ENCODE results near the gene RAB3GAP1.

- TF ChIP-seq CTCF (IDR thresholded peaks at IDR 0.05; ENCODE audit: poor library complexity, severe bottlenecking) = no peak
- TF ChIP-seq EP300 (conservative IDR thresholded peaks at IDR 0.05; ENCODE audit: poor library complexity, severe bottlenecking) = no peak
- no peak for TF ChIP-seq RAD21 (conservative IDR thresholded peaks at IDR 0.05)
- TF ChIP-seq POLR2AphosphoS5 (IDR thresholded peaks at IDR 0.05) = no peak
- no peak for TF ChIP-seq SMC3 (conservative IDR thresholded peaks at IDR 0.05; ENCODE audit: poor library complexity)
- TF ChIP-seq TAF1 (IDR thresholded peaks at IDR 0.05; ENCODE audit: low read depth) = no peak
- no peak for TF ChIP-seq EZH2 (IDR thresholded peaks at IDR 0.05; ENCODE audit: borderline replicate concordance, insufficient read depth, low read length, poor library complexity, severe bottlenecking)
- TF ChIP-seq MXI1 (conservative IDR thresholded peaks at IDR 0.05; ENCODE audit: poor library complexity, severe bottlenecking) = no peak
- TF ChIP-seq REST (IDR thresholded peaks at IDR 0.05; ENCODE audit: borderline replicate concordance) = no peak
These were observed 20.3 kb downstream of the RAB3GAP1 start for GRCh38 chr2:135072125-135072997.

Data from neural cell (in vitro differentiated cells).